ENCODE data around the gene RNMT.

The RNMT gene

DNA sequence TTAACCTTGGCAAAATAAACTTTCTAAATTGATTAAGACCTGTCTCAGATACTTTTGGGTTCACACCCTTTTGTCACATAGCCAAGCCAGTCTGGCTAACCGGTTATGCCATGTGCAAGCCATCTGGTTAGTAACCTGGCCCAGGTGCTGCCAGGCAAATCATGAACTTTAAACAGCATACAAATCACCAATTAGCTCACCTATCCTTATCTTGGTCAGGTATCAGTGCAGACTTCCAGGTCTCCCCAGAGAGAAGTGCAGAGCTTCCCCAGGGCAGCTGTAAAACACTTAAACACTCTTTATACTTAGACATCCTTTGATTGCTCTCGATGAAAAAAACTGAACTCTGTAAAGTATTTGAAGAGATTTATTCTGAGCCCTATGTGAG is 82.6 kb downstream of the RNMT start:
- DNase-seq (ENCODE audit: low read depth), result no peak
- TF ChIP-seq CTCF (conservative IDR thresholded peaks at IDR 0.05; ENCODE audit: control insufficient read depth, insufficient read depth, low read depth, low read length), result no peak

GRCh38 chr18:13809531-13810255 is 83.2 kb downstream of the RNMT start:
- no peak for DNase-seq (ENCODE audit: low read depth)
- H3K4me3 ChIP-seq (ENCODE audit: control insufficient read depth, low read depth, low read length), result no peak overlapping the region
- no peak for TF ChIP-seq CTCF (conservative IDR thresholded peaks at IDR 0.05; ENCODE audit: control insufficient read depth, insufficient read depth, low read depth, low read length)

More for the DNA sequence above, 82.6 kb downstream of the RNMT start:
- H3K4me3 ChIP-seq (ENCODE audit: control insufficient read depth, low read depth, low read length), result no peak overlapping the region

GRCh38 chr18:13810950-13811485 is 84.5 kb downstream of the RNMT start:
- no peak for DNase-seq (ENCODE audit: low read depth)
- no peak for TF ChIP-seq CTCF (conservative IDR thresholded peaks at IDR 0.05; ENCODE audit: control insufficient read depth, insufficient read depth, low read depth, low read length)
- no peak overlapping the region for H3K4me3 ChIP-seq (ENCODE audit: control insufficient read depth, low read depth, low read length)

- no peak overlapping the region for H3K4me3 ChIP-seq (ENCODE audit: control insufficient read depth, low read depth, low read length)
- peak; percentile 3 for TF ChIP-seq CTCF (conservative IDR thresholded peaks at IDR 0.05; ENCODE audit: control insufficient read depth, insufficient read depth, low read depth, low read length)
- DNase-seq (ENCODE audit: low read depth), result no peak
Observed at GRCh38 chr18:13811993-13812392, 85.5 kb downstream of the RNMT start.

DNA sequence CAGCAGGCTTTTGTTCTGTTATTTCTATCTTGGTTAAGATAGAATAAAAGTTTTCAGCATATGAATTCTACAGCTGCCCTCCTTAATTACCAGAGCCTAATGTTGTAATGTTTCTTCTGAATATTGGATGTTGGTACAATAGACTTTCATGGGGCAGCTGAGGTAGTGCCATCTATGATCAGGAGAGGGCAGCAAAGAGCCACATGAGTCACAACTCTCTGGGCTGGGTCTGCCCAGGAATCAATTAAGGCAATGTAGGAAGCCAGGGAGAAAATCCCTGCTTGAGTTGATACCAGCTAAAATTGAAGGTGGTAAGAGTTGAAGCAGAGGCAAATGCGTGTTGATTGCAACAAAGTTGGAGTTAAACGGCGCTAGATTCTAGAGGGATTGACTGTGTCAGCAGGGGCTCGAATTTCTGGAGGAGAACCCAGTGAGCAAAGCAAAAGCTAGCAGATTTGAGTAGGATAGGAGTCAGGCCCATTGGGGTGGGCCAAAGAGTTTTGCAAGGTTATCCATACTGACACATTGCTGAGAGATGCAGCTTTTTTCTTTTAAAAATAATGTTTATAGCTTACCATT is 86.9 kb downstream of the RNMT start:
- TF ChIP-seq CTCF (conservative IDR thresholded peaks at IDR 0.05; ENCODE audit: control insufficient read depth, insufficient read depth, low read depth, low read length), result peak; percentile 87
- no peak overlapping the region for H3K4me3 ChIP-seq (ENCODE audit: control insufficient read depth, low read depth, low read length)
- DNase-seq (ENCODE audit: low read depth), result peak; percentile 61

All from fibroblast of mammary gland (primary cell).